ENCODE results near the gene DHX35.

Gene DHX35

DNA sequence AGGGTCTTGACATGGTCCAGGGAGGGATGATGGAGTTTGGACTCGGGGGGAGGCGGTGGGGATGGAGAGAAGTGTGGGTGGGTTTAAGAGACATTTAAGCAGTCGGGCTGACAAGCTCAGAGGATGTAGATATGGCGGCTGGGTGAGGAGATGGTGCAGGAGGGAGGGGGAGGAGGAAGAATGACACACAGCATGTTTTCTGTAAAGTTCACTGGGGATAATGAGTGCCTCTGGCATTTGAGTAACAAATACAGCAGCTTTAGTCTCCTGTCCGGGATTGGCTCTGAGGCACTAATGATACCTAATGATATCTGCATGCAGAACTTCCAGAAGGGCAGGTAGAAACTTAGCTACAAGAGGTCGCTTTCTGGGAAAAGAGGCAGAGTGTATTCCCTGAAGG is 107.8 kb downstream of the DHX35 start:
- CTCF ChIA-PET, result interaction anchor here (9.9 to 13.0 kb wide), 2 partner anchors 11 to 21 kb away, joined by 78 to 102 read pairs; no protein-coding TSS in a partner anchor
- TF ChIP-seq, protein P1, sequence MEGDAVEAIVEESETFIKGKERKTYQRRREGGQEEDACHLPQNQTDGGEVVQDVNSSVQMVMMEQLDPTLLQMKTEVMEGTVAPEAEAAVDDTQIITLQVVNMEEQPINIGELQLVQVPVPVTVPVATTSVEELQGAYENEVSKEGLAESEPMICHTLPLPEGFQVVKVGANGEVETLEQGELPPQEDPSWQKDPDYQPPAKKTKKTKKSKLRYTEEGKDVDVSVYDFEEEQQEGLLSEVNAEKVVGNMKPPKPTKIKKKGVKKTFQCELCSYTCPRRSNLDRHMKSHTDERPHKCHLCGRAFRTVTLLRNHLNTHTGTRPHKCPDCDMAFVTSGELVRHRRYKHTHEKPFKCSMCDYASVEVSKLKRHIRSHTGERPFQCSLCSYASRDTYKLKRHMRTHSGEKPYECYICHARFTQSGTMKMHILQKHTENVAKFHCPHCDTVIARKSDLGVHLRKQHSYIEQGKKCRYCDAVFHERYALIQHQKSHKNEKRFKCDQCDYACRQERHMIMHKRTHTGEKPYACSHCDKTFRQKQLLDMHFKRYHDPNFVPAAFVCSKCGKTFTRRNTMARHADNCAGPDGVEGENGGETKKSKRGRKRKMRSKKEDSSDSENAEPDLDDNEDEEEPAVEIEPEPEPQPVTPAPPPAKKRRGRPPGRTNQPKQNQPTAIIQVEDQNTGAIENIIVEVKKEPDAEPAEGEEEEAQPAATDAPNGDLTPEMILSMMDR (IDR thresholded peaks at IDR 0.05; ENCODE audit: control extremely low read depth, extremely low read depth, low read depth, missing control alignments), result no peak
- POLR2A ChIA-PET, result no interaction called here
- DNase-seq (ENCODE audit: extremely low spot score), result no peak

DNA sequence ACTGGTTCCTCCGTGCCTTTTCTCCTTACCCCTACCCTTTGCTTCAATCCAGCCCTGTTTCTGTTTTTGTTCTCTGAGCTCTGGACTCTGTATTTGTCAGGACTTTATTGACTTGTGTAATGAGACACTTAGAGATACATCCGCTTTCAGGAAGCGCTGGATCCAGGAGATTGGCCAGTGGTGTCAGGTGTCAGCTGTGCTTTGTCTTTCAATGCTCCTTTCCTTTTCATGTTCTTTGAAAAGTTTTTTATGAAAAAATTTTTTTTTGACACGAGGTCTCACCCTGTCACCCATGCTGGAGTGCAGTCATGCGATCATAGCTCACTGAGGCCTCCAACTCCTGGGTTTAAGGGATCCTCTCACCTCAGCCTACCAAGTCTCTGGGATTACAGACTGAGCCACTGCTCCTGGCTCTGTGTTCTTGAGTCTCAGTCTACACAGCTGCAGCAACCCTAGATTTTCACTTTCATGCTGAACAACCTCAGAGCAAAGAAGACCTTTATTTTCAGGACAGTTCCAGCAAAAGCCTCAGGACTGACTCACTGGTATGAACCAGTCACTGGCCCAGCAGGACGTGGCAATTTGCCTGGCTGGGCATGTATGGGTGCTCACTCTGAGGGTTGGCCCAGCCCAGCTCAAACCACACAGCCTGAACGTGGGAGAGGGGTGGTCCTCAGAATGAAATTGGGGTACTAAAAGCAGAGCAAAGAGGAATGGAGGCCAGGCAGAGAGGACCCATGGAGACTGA is 108.5 kb downstream of the DHX35 start:
- ChIA-PET CTCF (interaction anchor here (9.9 to 13.0 kb wide), 2 partner anchors 10 to 22 kb away, joined by 78 to 102 read pairs; no protein-coding TSS in a partner anchor), POLR2A (no interaction called here)
- no peak for DNase-seq (ENCODE audit: extremely low spot score)
- TF ChIP-seq, protein P1 (IDR thresholded peaks at IDR 0.05; ENCODE audit: control extremely low read depth, extremely low read depth, low read depth, missing control alignments), result no peak

DNA sequence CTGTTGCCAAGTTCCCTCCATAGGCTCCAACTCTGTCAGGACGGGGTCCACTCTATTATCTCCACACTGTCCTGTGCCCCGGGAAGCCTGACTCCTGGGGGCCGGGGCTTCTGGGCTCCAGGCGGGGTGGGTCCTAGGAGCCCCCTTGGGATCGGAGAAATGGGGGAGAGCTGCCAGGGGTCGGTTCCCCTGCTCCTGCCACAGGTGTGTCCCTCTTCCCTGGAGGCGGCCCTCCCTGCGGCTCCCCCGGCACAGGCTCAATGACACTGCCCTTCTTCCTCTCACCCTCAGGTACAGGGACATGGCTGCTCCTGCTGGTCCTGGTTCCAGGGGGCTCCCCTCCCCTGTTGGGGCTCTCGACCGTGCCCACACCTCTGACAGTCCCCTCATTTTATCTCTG is 110.0 kb downstream of the DHX35 start:
- TF ChIP-seq, protein P1 (IDR thresholded peaks at IDR 0.05; ENCODE audit: control extremely low read depth, extremely low read depth, low read depth, missing control alignments), result no peak
- CTCF ChIA-PET, result interaction anchor here (9.9 kb wide), 1 partner anchor 9 kb away, joined by 78 read pairs; no protein-coding TSS in a partner anchor
- POLR2A ChIA-PET, result no interaction called here
- no peak for DNase-seq (ENCODE audit: extremely low spot score)

DNA sequence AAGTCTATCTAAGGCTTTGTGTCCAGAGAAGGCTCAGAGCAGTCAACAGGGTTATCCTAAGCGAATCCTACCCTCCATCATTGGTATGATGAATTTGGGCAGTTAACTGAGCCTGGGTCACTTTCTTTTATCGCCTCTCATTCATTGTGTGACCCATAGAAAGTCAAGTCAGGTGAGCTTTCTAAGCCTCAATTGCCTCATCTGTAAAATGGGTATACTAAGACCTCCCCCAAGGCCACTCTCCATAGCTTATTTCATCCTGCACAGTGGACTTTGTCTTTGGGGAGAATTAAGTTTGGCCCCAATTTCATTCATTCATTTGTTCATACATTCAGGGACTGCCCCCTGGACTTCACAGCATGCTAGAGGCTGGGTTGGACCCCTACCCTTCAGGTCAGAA is 110.5 kb downstream of the DHX35 start:
- ChIA-PET CTCF (interaction anchor here (9.9 kb wide), 1 partner anchor 8 kb away, joined by 78 read pairs; no protein-coding TSS in a partner anchor), POLR2A (no interaction called here)
- DNase-seq (ENCODE audit: extremely low spot score), result no peak
- TF ChIP-seq, protein P1 (IDR thresholded peaks at IDR 0.05; ENCODE audit: control extremely low read depth, extremely low read depth, low read depth, missing control alignments), result no peak

DNA sequence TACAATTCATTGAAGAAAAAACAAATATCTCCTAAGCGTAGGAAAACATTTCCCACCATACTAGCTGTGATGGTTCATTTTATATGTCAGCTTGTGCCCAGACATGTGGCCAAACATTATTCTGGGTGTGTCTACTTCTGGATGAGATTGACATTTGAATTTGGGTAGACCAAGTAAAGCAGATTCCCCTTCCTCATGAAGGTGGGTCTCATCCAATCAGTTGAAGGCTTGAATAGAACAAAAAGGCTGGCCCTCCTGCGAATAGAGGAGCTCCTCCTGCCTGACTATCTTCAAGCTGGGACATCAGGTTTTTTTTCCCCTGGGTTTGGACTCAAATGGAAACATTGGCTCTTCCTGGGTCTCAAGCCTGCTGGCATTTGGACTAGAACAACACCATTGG is 113.6 kb downstream of the DHX35 start:
- DNase-seq (ENCODE audit: extremely low spot score), result no peak
- ChIA-PET CTCF (interaction anchor here (0.7 to 4.8 kb wide), 8 partner anchors 9 to 1888 kb away, joined by 3 to 81 read pairs (median 4); no protein-coding TSS in a partner anchor), POLR2A (interaction anchor here (0.7 kb wide), 1 partner anchor 8 kb away, joined by 4 read pairs; no protein-coding TSS in a partner anchor)
- TF ChIP-seq, protein P1 (IDR thresholded peaks at IDR 0.05; ENCODE audit: control extremely low read depth, extremely low read depth, low read depth, missing control alignments), result no peak

DNA sequence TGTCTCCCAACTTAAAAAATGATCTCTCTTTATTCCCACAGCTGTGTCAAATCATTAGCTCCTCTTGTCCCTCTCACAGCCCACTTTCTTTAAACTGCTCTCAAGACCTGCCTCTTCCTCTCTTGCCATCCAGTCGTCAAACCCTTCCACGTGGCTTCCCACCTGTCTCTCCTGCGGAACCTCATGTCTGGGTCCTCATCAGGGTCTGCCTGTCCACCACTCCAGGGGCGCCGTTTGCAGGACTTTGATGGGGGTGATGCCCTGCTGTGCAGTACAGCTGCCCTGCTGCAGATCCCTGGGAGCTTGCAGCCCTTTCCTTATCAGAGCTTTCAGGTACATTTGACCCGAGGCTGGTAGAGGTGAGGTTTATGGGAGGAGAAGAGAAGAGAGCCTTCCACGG is 114.8 kb downstream of the DHX35 start:
- DNase-seq (ENCODE audit: extremely low spot score), result no peak
- ChIA-PET CTCF (interaction anchor here (1.2 to 4.8 kb wide), 7 partner anchors 9 to 27 kb away, joined by 3 to 81 read pairs (median 4); no protein-coding TSS in a partner anchor), POLR2A (no interaction called here)
- TF ChIP-seq, protein P1 (IDR thresholded peaks at IDR 0.05; ENCODE audit: control extremely low read depth, extremely low read depth, low read depth, missing control alignments), result no peak
